ENCODE data around the gene ZNF397.

ZNF397 gene

DNA sequence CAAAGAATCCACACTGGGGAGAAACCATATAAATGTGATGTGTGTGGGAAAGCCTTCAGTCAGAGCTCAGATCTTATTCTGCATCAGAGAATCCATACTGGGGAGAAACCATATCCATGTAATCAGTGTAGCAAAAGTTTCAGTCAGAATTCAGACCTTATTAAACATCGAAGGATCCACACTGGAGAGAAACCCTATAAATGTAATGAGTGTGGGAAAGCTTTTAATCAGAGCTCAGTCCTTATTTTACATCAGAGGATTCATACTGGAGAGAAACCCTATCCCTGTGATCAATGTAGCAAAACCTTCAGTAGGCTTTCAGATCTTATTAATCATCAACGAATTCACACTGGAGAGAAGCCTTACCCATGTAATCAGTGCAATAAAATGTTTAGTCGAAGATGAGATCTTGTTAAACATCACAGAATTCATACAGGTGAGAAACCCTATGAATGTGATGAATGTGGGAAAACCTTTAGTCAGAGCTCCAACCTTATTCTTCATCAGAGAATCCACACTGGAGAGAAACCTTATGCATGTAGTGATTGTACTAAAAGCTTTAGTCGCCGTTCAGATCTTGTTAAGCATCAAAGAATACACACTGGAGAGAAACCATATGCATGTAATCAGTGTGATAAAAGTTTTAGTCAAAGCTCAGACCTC is 65.9 kb downstream of the ZNF397 start:
- FAIRE-seq, result no peak
